GM13977 (cell line): ENCODE measurements around the gene PARL.

ENCODE experiments used
- DNase-seq: peaks from one replicate; pipeline ENCODE4 v3.0.0; 2012; ENCODE audit warnings: low spot score
- in situ Hi-C: fragments of 300-500 bp; cut with MboI; formaldehyde crosslinking; loops from one replicate; pipeline ENCODE4 v1.12.0; 2022; ENCODE audit warnings: low sequenced_read_pairs, low pct_unique_long_range_greater_than_20kb, mixed read lengths, inconsistent platforms; ENCODE audit not compliant: unreplicated experiment
- TF ChIP-seq, protein P1 (sequence below): IDR thresholded peaks from 2 replicates; pipeline ENCODE4 v1.5.1; 2012; ENCODE audit warnings: mild to moderate bottlenecking, control low read depth; ENCODE audit not compliant: insufficient read depth; ENCODE audit errors: extremely low read depth, missing control alignments

Gene PARL

DNA sequence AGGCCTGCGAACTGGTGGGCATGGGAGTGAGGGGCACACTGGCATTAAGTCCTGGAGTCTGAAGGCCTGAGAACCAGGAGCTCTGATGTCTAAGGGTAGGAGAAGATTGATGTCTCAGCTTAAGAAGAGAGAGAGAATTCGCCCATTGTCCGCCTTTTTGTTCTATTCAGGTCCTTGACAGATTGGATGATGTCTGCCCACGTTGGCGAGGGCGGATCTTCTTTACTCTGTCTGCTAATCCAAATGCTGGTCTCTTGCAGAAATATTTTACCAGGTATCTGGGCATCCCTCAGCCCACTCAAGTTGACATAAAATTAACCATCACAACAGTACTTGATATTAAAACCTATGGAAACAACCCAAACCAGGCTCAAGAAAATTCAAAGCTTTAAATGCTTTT is 103.4 kb downstream of the PARL start:
- TF ChIP-seq, protein P1, sequence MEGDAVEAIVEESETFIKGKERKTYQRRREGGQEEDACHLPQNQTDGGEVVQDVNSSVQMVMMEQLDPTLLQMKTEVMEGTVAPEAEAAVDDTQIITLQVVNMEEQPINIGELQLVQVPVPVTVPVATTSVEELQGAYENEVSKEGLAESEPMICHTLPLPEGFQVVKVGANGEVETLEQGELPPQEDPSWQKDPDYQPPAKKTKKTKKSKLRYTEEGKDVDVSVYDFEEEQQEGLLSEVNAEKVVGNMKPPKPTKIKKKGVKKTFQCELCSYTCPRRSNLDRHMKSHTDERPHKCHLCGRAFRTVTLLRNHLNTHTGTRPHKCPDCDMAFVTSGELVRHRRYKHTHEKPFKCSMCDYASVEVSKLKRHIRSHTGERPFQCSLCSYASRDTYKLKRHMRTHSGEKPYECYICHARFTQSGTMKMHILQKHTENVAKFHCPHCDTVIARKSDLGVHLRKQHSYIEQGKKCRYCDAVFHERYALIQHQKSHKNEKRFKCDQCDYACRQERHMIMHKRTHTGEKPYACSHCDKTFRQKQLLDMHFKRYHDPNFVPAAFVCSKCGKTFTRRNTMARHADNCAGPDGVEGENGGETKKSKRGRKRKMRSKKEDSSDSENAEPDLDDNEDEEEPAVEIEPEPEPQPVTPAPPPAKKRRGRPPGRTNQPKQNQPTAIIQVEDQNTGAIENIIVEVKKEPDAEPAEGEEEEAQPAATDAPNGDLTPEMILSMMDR, result no peak
- in situ Hi-C loops, result no loop called here
- no peak for DNase-seq

DNA sequence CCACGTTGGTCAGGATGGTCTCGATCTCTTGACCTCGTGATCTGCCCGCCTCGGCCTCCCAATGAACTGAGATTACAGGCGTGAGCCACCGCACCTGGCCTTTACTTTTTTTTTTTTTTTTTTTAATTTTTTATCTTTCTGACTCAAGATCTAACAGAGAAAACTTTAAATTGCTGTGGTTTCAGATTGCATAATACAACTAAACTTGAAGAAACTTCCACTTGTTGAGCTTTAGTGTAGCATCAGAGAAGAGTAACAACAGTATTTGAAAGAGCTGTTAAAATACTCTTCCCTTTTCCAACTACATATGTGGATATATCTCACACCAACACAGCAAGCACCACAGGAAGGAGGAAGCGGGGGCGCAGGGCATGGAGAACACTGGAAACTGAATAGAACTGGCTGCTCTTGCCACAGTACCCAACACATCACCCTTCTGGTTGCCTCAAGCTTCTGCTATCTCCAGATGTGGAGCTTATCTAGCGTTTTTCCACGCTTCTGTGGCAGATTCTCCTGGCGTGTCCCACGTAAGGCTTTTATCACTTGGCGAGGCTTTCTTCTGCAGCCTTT is 104.7 kb downstream of the PARL start:
- in situ Hi-C loops, result no loop called here
- TF ChIP-seq, protein P1, result no peak
- DNase-seq, result no peak
